ENCODE data around the gene PAX5.

Gene PAX5

GRCh38 chr9:36928210-36928609 is 105.9 kb downstream of the PAX5 start:
- no peak for DNase-seq

GRCh38 chr9:36924757-36925432 is 109.2 kb downstream of the PAX5 start:
- DNase-seq: no peak

- no peak for DNase-seq
Measured at GRCh38 chr9:36924071-36924470, 110.0 kb downstream of the PAX5 start.

- DNase-seq: no peak
Measured at GRCh38 chr9:36923025-36923625, 110.9 kb downstream of the PAX5 start.

GRCh38 chr9:36922548-36922947 is 111.5 kb downstream of the PAX5 start:
- no peak for DNase-seq

- no peak for DNase-seq
Measured at GRCh38 chr9:36914212-36914577, 119.9 kb downstream of the PAX5 start.

GRCh38 chr9:36913393-36914211 is 120.5 kb downstream of the PAX5 start:
- DNase-seq: no peak

GRCh38 chr9:36912620-36913019 is 121.4 kb downstream of the PAX5 start:
- DNase-seq: no peak

GRCh38 chr9:36911601-36912412 is 122.3 kb downstream of the PAX5 start:
- no peak for DNase-seq

- no peak for DNase-seq
Measured at GRCh38 chr9:36911037-36911436, 123.0 kb downstream of the PAX5 start.

GRCh38 chr9:36906492-36906891 is 127.6 kb downstream of the PAX5 start:
- no peak for DNase-seq

- DNase-seq: no peak
Measured at GRCh38 chr9:36905101-36906066, 128.7 kb downstream of the PAX5 start.

- DNase-seq: no peak
Measured at GRCh38 chr9:36903541-36904435, 130.3 kb downstream of the PAX5 start.

- no peak for DNase-seq
Measured at GRCh38 chr9:36902861-36903524, 131.1 kb downstream of the PAX5 start.

GRCh38 chr9:36902080-36902716 is 131.9 kb downstream of the PAX5 start:
- no peak for DNase-seq

GRCh38 chr9:36901528-36901927 is 132.5 kb downstream of the PAX5 start:
- DNase-seq: no peak

- no peak for DNase-seq
Measured at GRCh38 chr9:36900856-36901220, 133.2 kb downstream of the PAX5 start.

- no peak for DNase-seq
Measured at GRCh38 chr9:36900136-36900855, 133.8 kb downstream of the PAX5 start.

GRCh38 chr9:36899406-36899805 is 134.7 kb downstream of the PAX5 start:
- no peak for DNase-seq
